ENCODE results near the gene RNPS1. TPM values are rescaled to one million over a fixed set of nuclear protein-coding genes. Genes with fewer than 3 reads are reported as not detected.

Gene RNPS1
- total RNA-seq, 1 donor, result 81.1 TPM

DNA sequence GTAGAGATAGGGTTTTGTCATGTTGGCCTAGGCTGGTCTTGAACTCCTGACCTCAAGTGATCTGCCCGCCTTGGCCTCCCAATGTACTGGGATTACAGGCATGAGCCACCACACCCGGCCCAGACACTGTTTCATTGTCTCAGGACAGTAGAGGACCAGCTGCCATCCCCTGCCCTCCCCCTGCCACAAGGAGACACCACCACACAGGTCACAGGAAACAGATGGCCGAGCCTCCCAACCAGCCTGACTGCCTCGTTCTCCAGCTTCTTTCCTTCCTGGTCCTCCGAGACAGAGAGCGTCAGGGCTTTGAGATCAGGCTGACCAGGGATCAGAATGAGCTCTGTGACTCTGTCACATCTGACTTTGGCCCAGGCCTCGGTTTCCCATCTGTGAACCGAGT lies 20.8 kb upstream of the RNPS1 start:
- H3K36me3 ChIP-seq (ENCODE audit: insufficient read depth, low read length), result no peaks in the 10 kb centered on the region
- no peaks in the 10 kb centered on the region for H3K4me1 ChIP-seq (ENCODE audit: insufficient read depth, low read length)
- H3K4me3 ChIP-seq (ENCODE audit: insufficient read depth, low read length), result no peak overlapping the region
- TF ChIP-seq, protein P1, sequence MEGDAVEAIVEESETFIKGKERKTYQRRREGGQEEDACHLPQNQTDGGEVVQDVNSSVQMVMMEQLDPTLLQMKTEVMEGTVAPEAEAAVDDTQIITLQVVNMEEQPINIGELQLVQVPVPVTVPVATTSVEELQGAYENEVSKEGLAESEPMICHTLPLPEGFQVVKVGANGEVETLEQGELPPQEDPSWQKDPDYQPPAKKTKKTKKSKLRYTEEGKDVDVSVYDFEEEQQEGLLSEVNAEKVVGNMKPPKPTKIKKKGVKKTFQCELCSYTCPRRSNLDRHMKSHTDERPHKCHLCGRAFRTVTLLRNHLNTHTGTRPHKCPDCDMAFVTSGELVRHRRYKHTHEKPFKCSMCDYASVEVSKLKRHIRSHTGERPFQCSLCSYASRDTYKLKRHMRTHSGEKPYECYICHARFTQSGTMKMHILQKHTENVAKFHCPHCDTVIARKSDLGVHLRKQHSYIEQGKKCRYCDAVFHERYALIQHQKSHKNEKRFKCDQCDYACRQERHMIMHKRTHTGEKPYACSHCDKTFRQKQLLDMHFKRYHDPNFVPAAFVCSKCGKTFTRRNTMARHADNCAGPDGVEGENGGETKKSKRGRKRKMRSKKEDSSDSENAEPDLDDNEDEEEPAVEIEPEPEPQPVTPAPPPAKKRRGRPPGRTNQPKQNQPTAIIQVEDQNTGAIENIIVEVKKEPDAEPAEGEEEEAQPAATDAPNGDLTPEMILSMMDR (IDR thresholded peaks at IDR 0.05; ENCODE audit: extremely low read depth, low read depth, low read length), result no peak
- H3K27me3 ChIP-seq (ENCODE audit: insufficient read depth, low read length), result no peaks in the 10 kb centered on the region
- H3K9me3 ChIP-seq (ENCODE audit: low read depth, low read length), result no peaks in the 10 kb centered on the region
- no peaks in the 10 kb centered on the region for H4K20me1 ChIP-seq (ENCODE audit: insufficient read depth, low read length)
- no peak overlapping the region for H2AFZ ChIP-seq (ENCODE audit: low read length)
- no peak overlapping the region for H3K4me2 ChIP-seq (ENCODE audit: insufficient read depth, low read length)
- no peak overlapping the region for H3K27ac ChIP-seq (ENCODE audit: low read depth, low read length)
- no peaks in the 10 kb centered on the region for H3K79me2 ChIP-seq (ENCODE audit: insufficient read depth, low read length)
- DNase-seq (ENCODE audit: insufficient read length, low spot score, missing footprints), result peak; percentile 53

DNA sequence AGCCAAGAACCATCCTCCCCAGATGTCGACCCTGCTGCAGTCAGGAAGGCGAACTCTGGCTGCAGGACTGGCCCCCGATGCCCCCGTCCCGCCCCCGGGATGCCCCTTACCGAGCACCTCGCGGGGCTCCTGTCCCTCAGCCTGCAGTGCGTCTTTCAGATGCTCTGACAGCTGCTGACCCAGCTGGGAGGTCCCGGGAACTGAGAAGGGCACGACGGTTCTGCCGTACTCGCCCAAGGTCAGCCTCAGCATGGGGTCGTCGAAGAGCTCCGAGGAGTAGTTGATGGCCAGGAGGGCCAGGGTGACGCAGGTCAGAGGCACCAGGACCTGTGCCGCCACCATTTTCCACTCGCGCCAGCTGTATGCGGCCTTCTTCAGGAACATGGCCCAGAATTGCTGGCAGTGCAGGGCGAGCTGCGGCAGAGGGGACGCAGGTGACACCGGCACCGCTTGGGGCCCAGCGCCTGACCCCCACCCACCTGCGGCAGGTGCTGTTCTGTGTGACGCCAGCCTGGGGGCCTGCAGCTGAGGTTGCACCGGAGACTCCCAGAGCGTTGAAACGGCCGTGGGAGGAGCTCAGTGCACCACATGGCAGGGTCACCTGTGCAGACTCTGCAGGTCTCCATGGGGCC lies 20.1 kb upstream of the RNPS1 start:
- Histone ChIP-seq H4K20me1 (ENCODE audit: insufficient read depth, low read length) (no peaks in the 10 kb centered on the region), H3K4me2 (ENCODE audit: insufficient read depth, low read length) (no peak overlapping the region), H3K27ac (ENCODE audit: low read depth, low read length) (no peak overlapping the region), H3K36me3 (ENCODE audit: insufficient read depth, low read length) (no peaks in the 10 kb centered on the region), H3K4me1 (ENCODE audit: insufficient read depth, low read length) (no peaks in the 10 kb centered on the region), H3K4me3 (ENCODE audit: insufficient read depth, low read length) (no peak overlapping the region), H2AFZ (ENCODE audit: low read length) (no peak overlapping the region), H3K79me2 (ENCODE audit: insufficient read depth, low read length) (no peaks in the 10 kb centered on the region), H3K27me3 (ENCODE audit: insufficient read depth, low read length) (peaks cover 4% of the 10 kb centered on the region), H3K9me3 (ENCODE audit: low read depth, low read length) (no peaks in the 10 kb centered on the region)
- TF ChIP-seq, protein P1 (IDR thresholded peaks at IDR 0.05; ENCODE audit: extremely low read depth, low read depth, low read length), result no peak
- DNase-seq (ENCODE audit: insufficient read length, low spot score, missing footprints), result peak; percentile 80

DNA sequence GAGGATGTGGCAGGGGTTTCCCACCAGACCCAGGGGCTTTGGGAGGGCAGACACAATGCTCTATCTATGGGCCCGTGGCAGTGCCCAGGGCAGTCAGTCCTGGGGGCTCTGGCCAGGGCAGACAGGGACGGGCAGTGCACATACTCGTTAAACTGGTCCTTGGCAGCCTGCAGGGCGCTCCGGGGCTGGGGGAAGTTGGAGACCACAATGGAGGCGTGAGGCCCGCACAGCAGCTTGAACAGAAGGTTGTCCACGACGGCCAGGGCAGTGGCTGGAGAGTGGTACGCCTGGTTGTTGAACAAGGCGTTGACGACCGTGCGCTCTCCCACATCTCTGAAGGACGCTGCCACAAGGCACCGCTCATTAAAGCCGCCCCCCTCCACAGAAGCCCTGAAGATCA lies 18.6 kb upstream of the RNPS1 start:
- TF ChIP-seq, protein P1 (IDR thresholded peaks at IDR 0.05; ENCODE audit: extremely low read depth, low read depth, low read length), result no peak
- Histone ChIP-seq H3K79me2 (ENCODE audit: insufficient read depth, low read length) (no peaks in the 10 kb centered on the region), H3K27ac (ENCODE audit: low read depth, low read length) (no peak overlapping the region), H2AFZ (ENCODE audit: low read length) (no peak overlapping the region), H3K27me3 (ENCODE audit: insufficient read depth, low read length) (peaks cover 4% of the 10 kb centered on the region), H3K4me1 (ENCODE audit: insufficient read depth, low read length) (no peaks in the 10 kb centered on the region), H3K4me3 (ENCODE audit: insufficient read depth, low read length) (no peak overlapping the region), H4K20me1 (ENCODE audit: insufficient read depth, low read length) (no peaks in the 10 kb centered on the region), H3K36me3 (ENCODE audit: insufficient read depth, low read length) (no peaks in the 10 kb centered on the region), H3K4me2 (ENCODE audit: insufficient read depth, low read length) (no peak overlapping the region), H3K9me3 (ENCODE audit: low read depth, low read length) (no peaks in the 10 kb centered on the region)
- DNase-seq (ENCODE audit: insufficient read length, low spot score, missing footprints), result no peak

DNA sequence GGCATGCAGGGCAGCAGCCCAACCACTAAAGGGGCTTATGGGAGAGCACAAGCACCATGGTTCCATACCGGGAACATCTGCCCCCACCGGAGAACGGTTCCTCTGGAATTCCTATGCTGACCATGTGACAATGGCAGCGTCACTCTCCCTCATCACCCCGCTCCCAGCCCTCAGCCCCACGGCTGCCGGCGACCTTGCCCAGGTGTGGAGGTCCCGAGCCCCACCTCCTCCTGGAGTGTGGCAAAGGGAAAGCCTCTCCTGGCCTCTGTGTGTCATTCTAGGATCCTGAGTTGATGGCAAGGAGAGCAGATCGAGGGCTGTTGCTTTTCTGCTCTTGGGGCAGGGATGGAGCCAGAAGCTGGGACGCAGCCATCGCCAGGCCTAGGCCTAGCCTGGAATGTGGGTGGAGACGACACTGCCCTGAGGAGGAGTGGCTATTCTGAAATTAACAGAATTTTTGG lies 17.8 kb upstream of the RNPS1 start:
- Histone ChIP-seq H3K79me2 (ENCODE audit: insufficient read depth, low read length) (no peaks in the 10 kb centered on the region), H3K27me3 (ENCODE audit: insufficient read depth, low read length) (peaks cover 9% of the 10 kb centered on the region), H3K4me2 (ENCODE audit: insufficient read depth, low read length) (no peak overlapping the region), H3K36me3 (ENCODE audit: insufficient read depth, low read length) (no peaks in the 10 kb centered on the region), H3K4me3 (ENCODE audit: insufficient read depth, low read length) (no peak overlapping the region), H4K20me1 (ENCODE audit: insufficient read depth, low read length) (no peaks in the 10 kb centered on the region), H3K4me1 (ENCODE audit: insufficient read depth, low read length) (no peaks in the 10 kb centered on the region), H3K9me3 (ENCODE audit: low read depth, low read length) (no peaks in the 10 kb centered on the region), H3K27ac (ENCODE audit: low read depth, low read length) (no peak overlapping the region), H2AFZ (ENCODE audit: low read length) (no peak overlapping the region)
- TF ChIP-seq, protein P1 (IDR thresholded peaks at IDR 0.05; ENCODE audit: extremely low read depth, low read depth, low read length), result no peak
- peak; percentile 87 for DNase-seq (ENCODE audit: insufficient read length, low spot score, missing footprints)

Data from osteoblast (primary cell).